ENCODE data around the gene COL7A1.

DNA sequence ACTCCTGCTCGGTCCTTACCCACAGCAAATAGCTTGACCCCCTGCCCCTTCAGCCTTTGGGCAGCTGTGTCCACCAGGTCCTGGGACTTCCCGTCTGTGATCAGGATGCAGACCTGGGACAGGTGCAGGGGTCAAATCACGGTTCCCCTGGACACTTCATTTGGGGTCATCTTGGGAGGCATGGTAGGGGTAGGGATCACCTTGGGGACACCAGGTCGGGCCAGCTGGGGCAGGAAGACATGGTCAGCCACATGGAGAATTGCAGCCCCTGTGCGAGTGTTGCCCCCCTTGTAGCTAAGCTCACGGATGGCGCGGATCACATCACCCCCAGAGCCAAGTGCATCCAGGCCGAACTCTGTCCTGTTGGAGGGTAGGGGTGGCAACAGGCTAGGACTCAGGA lies 1.8 kb downstream of the COL7A1 start:
- no peak for TF ChIP-seq POLR2A (IDR thresholded peaks at IDR 0.05)
- no peak for TF ChIP-seq CTCF (IDR thresholded peaks at IDR 0.05)
